A673 (cell line): ENCODE measurements around the gene HNMT.

Experiments
- CTCF ChIP-seq: fragments of 300-800, 200-600 bp; sonication (generic); conservative IDR thresholded peaks from 2 replicates; pipeline ENCODE4 v1.5.1; 2017; ENCODE audit warnings: low read depth, mild to moderate bottlenecking, antibody characterized with exemption, low read length, moderate library complexity, mixed read lengths
- EZH2 ChIP-seq: fragments of 200-600 bp; sonication (generic); IDR thresholded peaks from 2 replicates; pipeline ENCODE4 v1.6.1; 2017; ENCODE audit warnings: borderline replicate concordance, low read depth, mild to moderate bottlenecking, mixed read lengths, antibody characterized with exemption, low read length; ENCODE audit not compliant: poor library complexity, severe bottlenecking

GRCh38 chr2:137924019-137924418, 40.3 kb upstream of the HNMT start:
- TF ChIP-seq CTCF: no peak
- TF ChIP-seq EZH2: no peak
